Spleen (tissue), 7 donors: ENCODE data around the gene C15orf40.

Source experiments
- CTCF ChIP-seq, 11 experiments: fragments of 200-600 bp in 7 of 11; fragments of 450-650 bp in 4 of 11; sonication (generic) in 4 of 11; IDR thresholded peaks in 8 of 11; conservative IDR thresholded peaks in 3 of 11; 1 replicate in 7 of 11; 2 replicates in 4 of 11; pipeline versions ENCODE4 v1.4.0 to v1.8.0; 2016 to 2021; ENCODE audit warnings: antibody characterized with exemption in 11 of 11, inconsistent platforms in 4 of 11, mild to moderate bottlenecking in 1 of 11
- POLR2A ChIP-seq, 3 donors: fragments of 450-650 bp; IDR thresholded peaks; one replicate each; pipeline ENCODE4 v1.5.1; 2017; ENCODE audit warnings: antibody characterized with exemption in 3 of 3, mild to moderate bottlenecking in 1 of 3
- donor health status: DM: no; HTN: no; CAD: no; lungs with moderate emphysema.
- donor health status: DM: no; HTN: no; CAD: no.
- donor health status: DM: no; HTN: no; CAD: no.

GRCh38 chr15:82966671-82967071 lies 44.8 kb downstream of the C15orf40 start:
- TF ChIP-seq POLR2A (IDR thresholded peaks at IDR 0.05), result no peak
- no peak for TF ChIP-seq CTCF (IDR thresholded peaks at IDR 0.05 in 8 of 11, conservative IDR thresholded peaks at IDR 0.05 in 3 of 11)
